ENCODE measurements around the gene KIF1A.

The KIF1A gene

GRCh38 chr2:240796543-240797499 lies 23.2 kb downstream of the KIF1A start:
- no peak for TF ChIP-seq CTCF (IDR thresholded peaks at IDR 0.05; ENCODE audit: insufficient read depth, low read depth, low read length, missing control alignments)
- DNase-seq (ENCODE audit: low read depth) = no peak
- no peak overlapping the region for H3K4me3 ChIP-seq (ENCODE audit: low read depth, low read length)

GRCh38 chr2:240795916-240796510 lies 24.0 kb downstream of the KIF1A start:
- H3K4me3 ChIP-seq (ENCODE audit: low read depth, low read length) = no peak overlapping the region
- no peak for DNase-seq (ENCODE audit: low read depth)
- TF ChIP-seq CTCF (IDR thresholded peaks at IDR 0.05; ENCODE audit: insufficient read depth, low read depth, low read length, missing control alignments) = no peak

- H3K4me3 ChIP-seq (ENCODE audit: low read depth, low read length) = no peak overlapping the region
- TF ChIP-seq CTCF (IDR thresholded peaks at IDR 0.05; ENCODE audit: insufficient read depth, low read depth, low read length, missing control alignments) = no peak
- DNase-seq (ENCODE audit: low read depth) = no peak
Measured at GRCh38 chr2:240795454-240795853, 24.6 kb downstream of the KIF1A start.

- no peak for DNase-seq (ENCODE audit: low read depth)
- H3K4me3 ChIP-seq (ENCODE audit: low read depth, low read length) = no peak overlapping the region
Measured at GRCh38 chr2:240794178-240794721, 25.8 kb downstream of the KIF1A start.

GRCh38 chr2:240793313-240794177 lies 26.5 kb downstream of the KIF1A start:
- no peak overlapping the region for H3K4me3 ChIP-seq (ENCODE audit: low read depth, low read length)
- no peak for DNase-seq (ENCODE audit: low read depth)
- TF ChIP-seq CTCF (IDR thresholded peaks at IDR 0.05; ENCODE audit: insufficient read depth, low read depth, low read length, missing control alignments) = no peak

More at GRCh38 chr2:240794178-240794721, 25.8 kb downstream of the KIF1A start:
- TF ChIP-seq CTCF (IDR thresholded peaks at IDR 0.05; ENCODE audit: insufficient read depth, low read depth, low read length, missing control alignments) = no peak

GRCh38 chr2:240792629-240793312 lies 27.2 kb downstream of the KIF1A start:
- no peak overlapping the region for H3K4me3 ChIP-seq (ENCODE audit: low read depth, low read length)
- DNase-seq (ENCODE audit: low read depth) = no peak
- TF ChIP-seq CTCF (IDR thresholded peaks at IDR 0.05; ENCODE audit: insufficient read depth, low read depth, low read length, missing control alignments) = no peak
